ENCODE data around the gene NFS1. TPM values are rescaled to one million over a fixed set of nuclear protein-coding genes. Genes with fewer than 3 reads are reported as not detected.

Gene NFS1
- polyA plus RNA-seq, 2 of the 4 experiments (the other 2 are of a cell fraction), result 44.0 to 50.5 TPM

GRCh38 chr20:35648836-35649235 lies 50.3 kb downstream of the NFS1 start:
- H3K4me3 ChIP-seq, result no peak overlapping the region
- CTCF ChIA-PET, result interaction anchor here (1.3 to 2.9 kb wide), 2 partner anchors 10 to 30 kb away, joined by 6 to 21 read pairs; no protein-coding TSS in a partner anchor
- H3K4me2 ChIP-seq, result no peak overlapping the region
- DNase-seq (ENCODE audit: low read depth in 1 of 2, low spot score in 1 of 2), result no peak
- no peak for FAIRE-seq
- POLR2A ChIA-PET, result interaction anchor here (2.0 kb wide), 1 partner anchor 15 kb away, joined by 7 read pairs; no protein-coding TSS in a partner anchor
- TF ChIP-seq RAD21 (conservative IDR thresholded peaks at IDR 0.05 in 1 of 2, IDR thresholded peaks at IDR 0.05 in 1 of 2), result no peak
- no peak for TF ChIP-seq NR3C1 (IDR thresholded peaks at IDR 0.05)
- TF ChIP-seq RFX5 (IDR thresholded peaks at IDR 0.05), result no peak
- TF ChIP-seq SREBF2 (IDR thresholded peaks at IDR 0.05), result no peak
- TF ChIP-seq GATA3 (IDR thresholded peaks at IDR 0.05; ENCODE audit: borderline replicate concordance), result no peak
- no peak for TF ChIP-seq MYC (IDR thresholded peaks at IDR 0.05; ENCODE audit: borderline replicate concordance, low read length)
- TF ChIP-seq ELK1 (IDR thresholded peaks at IDR 0.05; ENCODE audit: low read depth, low read length), result no peak
- no peak for TF ChIP-seq REST (IDR thresholded peaks at IDR 0.05)
- TF ChIP-seq POLR2A (IDR thresholded peaks at IDR 0.05; ENCODE audit: low read length), result no peak
- TF ChIP-seq FOSL2 (IDR thresholded peaks at IDR 0.05), result no peak
- TF ChIP-seq FOSL2 (CRISPR knock-in tag; IDR thresholded peaks at IDR 0.05), result no peak
- no peak for TF ChIP-seq CHD4 (IDR thresholded peaks at IDR 0.05; ENCODE audit: borderline replicate concordance)
- TF ChIP-seq SMC3 (IDR thresholded peaks at IDR 0.05), result no peak
- no peak for TF ChIP-seq TP53 (CRISPR knock-in tag; IDR thresholded peaks at IDR 0.05)
- TF ChIP-seq ATOH8 (CRISPR knock-in tag; IDR thresholded peaks at IDR 0.05; ENCODE audit: low read depth), result no peak
- TF ChIP-seq MAX (IDR thresholded peaks at IDR 0.05), result no peak
- TF ChIP-seq BHLHE40 (IDR thresholded peaks at IDR 0.05; ENCODE audit: low read depth, low read length), result no peak
- H3K27ac ChIP-seq, result no peak overlapping the region
- no peak for ATAC-seq
- no peaks in the 10 kb centered on the region for H3K9me3 ChIP-seq
- H3K4me1 ChIP-seq, result no peaks in the 10 kb centered on the region; the same call in 2 of the 3 replicates

- Histone ChIP-seq H3K4me3 (no peak overlapping the region), H3K4me2 (no peak overlapping the region), H3K4me1 (no peaks in the 10 kb centered on the region), H3K9me3 (no peaks in the 10 kb centered on the region), H3K27ac (no peak overlapping the region)
- CTCF ChIA-PET, result interaction anchor here (1.1 to 1.3 kb wide), 2 partner anchors 12 to 19 kb away, joined by 3 to 4 read pairs; no protein-coding TSS in a partner anchor
- no peak for FAIRE-seq
- POLR2A ChIA-PET, result no interaction called here
- ATAC-seq, result no peak
- no peak for DNase-seq (ENCODE audit: low read depth in 1 of 2, low spot score in 1 of 2)
- 80% methylated on average over 2 of the region's 2 CpGs for WGBS (ENCODE audit: missing lambda C conversion rate)
- TF ChIP-seq EHF (CRISPR knock-in tag; IDR thresholded peaks at IDR 0.05), result no peak
- TF ChIP-seq FOSB (CRISPR knock-in tag; IDR thresholded peaks at IDR 0.05), result no peak
- TF ChIP-seq ELK1 (IDR thresholded peaks at IDR 0.05; ENCODE audit: low read depth, low read length), result no peak
- no peak for TF ChIP-seq CBX2 (IDR thresholded peaks at IDR 0.05; ENCODE audit: borderline replicate concordance, low read depth)
- TF ChIP-seq USF2 (IDR thresholded peaks at IDR 0.05), result no peak
- no peak for TF ChIP-seq PHF8 (IDR thresholded peaks at IDR 0.05; ENCODE audit: borderline replicate concordance, low read depth)
- no peak for TF ChIP-seq CHD2 (IDR thresholded peaks at IDR 0.05; ENCODE audit: low read length, partially characterized antibody)
- TF ChIP-seq HEYL (CRISPR knock-in tag; IDR thresholded peaks at IDR 0.05), result no peak
- TF ChIP-seq ESRRA (IDR thresholded peaks at IDR 0.05; ENCODE audit: borderline replicate concordance, low read length), result no peak
- no peak for TF ChIP-seq ZNF302 (CRISPR knock-in tag; IDR thresholded peaks at IDR 0.05)
- no peak for TF ChIP-seq JUN (IDR thresholded peaks at IDR 0.05)
- no peak for TF ChIP-seq MAX (IDR thresholded peaks at IDR 0.05)
- TF ChIP-seq BHLHE40 (IDR thresholded peaks at IDR 0.05; ENCODE audit: low read depth, low read length), result no peak
- TF ChIP-seq ZSCAN20 (CRISPR knock-in tag; IDR thresholded peaks at IDR 0.05), result no peak
Observed at GRCh38 chr20:35644806-35645205, 54.3 kb downstream of the NFS1 start.
